UCSD-AML1 (cell line): ENCODE results near the gene PTCD2.

ENCODE experiments used
- DNase-seq: peaks from one replicate; lab custom pipeline; 2025; ENCODE audit not compliant: unreplicated experiment; lab: John Stamatoyannopoulos, UW

The PTCD2 gene

DNA sequence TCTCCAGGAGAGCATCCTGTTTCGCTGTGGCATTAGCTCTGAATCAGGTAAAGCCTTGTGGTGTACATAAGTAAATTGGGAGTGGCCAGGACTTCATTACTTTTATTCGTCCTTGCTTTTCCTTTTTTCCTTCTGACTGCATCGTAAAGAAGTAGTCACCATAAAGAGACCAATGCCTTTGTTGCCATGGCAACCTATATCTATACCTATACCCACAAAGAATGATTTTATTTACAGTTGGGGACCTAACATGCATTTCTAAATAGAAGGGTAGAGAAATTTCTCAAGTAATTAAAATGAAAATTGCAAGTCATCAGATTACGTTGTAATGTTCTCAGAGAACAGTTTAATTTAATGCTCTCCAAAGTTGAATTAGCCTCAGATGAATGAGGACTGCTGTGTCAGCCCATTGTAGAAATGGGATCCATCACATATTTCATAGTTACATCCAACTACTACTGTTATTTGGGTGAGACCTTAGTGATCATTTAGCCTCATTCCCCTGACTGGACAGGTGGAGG, 18.6 kb downstream of the PTCD2 start:
- DNase-seq: no peak

- DNase-seq: no peak
Measured at GRCh38 chr5:72346398-72346797, 26.2 kb downstream of the PTCD2 start.

GRCh38 chr5:72347801-72348308, 27.7 kb downstream of the PTCD2 start:
- DNase-seq: no peak

- DNase-seq: no peak
Measured at GRCh38 chr5:72351376-72351775, 31.2 kb downstream of the PTCD2 start.

DNA sequence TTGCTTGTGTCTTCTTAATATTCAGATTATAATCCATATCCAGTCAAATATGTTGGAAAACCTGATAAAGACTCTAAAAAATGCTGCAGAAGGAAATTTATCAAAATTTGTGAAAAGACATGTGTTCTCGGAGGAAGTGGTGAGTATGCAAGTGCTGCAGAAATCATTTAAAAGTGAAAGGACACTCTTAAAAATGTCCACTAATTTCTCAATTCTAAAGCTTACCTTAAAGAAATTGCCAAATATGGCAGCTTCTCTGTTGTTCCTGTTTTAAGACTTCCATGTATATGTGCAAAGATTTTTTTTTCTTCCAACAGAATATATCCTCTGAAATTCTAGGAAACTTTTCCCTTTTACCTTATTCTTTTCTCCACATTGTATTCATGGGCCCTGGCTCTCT, 32.4 kb downstream of the PTCD2 start:
- DNase-seq: no peak

GRCh38 chr5:72353046-72353445, 32.9 kb downstream of the PTCD2 start:
- no peak for DNase-seq

DNA sequence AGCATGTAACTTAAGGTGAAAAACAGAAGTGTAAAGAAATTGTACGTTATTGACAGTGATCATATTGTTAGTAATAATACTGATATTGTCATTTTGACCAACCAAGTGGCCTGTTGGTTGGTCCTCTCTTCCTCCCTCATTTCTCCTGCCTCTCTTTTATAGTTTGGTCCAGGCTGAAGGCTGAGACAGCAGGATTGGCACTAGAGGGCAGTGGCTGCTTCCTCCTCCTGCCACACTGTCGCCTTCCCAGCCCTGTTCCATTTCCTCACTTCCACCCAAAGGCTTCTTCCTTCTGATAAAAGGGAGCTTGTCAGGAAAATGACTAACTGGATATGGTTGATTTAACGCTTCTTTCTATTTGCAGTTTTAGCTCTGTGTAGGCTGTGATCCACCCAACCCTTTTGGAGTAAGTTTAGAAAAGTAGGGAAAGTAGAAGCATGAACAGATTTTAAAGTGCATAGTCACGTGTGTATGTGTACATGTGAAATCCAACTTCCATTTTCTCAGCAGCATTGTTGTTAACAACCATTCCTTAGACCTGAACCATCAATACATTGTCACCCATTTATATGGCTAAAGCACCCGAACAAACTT, 35.6 kb downstream of the PTCD2 start:
- DNase-seq: peak; percentile 25

DNA sequence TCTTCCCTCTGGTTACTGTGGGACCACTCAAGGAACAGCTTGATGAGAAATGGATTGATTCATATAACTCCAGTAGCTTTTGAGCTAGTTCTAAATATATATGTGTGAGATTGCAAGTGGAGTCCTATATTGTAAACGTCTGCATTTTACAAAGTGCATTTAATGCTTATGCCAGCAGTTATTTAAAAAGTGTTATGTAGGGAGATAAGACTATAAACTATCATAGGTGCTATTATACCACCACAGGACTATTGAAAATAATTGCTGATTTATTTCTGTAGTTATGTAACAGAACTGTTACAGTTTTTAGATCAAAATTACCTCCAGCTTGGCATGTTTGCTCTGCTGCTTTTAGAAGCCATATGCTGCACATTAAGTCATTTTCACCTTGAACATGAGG, 36.2 kb downstream of the PTCD2 start:
- no peak for DNase-seq

DNA sequence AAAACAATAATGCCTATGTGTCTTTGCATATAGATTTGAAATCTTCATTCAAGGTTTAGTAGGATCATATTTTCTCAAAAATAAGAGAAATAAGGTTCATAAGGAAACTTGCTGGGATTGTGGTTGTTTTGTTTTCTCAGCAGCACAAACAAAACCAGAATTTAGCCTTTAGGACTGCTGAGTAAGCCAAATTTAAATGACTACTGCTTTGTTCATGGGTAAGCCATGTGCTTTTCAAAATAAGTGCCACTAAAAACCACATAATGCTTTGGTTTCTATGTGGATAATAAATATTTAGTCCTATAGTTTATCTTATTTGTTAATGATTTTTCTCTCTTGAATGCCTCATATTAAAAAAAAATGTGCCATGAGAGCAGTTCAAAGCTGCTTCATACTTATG, 38.8 kb downstream of the PTCD2 start:
- no peak for DNase-seq

DNA sequence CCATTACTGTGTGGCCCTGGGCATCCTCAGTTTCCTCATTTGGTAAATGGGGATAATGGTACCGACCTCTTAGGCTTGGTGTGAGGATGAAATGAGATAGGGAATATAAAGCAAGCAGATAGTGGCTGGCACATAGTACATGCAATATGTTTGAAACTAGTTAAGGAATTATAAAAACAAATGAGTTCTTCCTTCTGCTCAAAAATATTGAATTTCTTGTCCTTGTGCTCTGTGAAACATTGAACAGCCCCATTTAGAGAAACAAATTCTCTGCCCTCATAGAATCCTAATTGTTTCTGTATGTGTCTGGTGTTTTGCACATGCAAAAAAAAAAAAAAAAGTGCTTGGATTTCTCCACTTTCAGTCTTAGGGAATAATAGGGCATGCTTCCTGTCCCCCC, 39.7 kb downstream of the PTCD2 start:
- no peak for DNase-seq

- DNase-seq: no peak
Measured at GRCh38 chr5:72363166-72363802, 43.1 kb downstream of the PTCD2 start.

DNA sequence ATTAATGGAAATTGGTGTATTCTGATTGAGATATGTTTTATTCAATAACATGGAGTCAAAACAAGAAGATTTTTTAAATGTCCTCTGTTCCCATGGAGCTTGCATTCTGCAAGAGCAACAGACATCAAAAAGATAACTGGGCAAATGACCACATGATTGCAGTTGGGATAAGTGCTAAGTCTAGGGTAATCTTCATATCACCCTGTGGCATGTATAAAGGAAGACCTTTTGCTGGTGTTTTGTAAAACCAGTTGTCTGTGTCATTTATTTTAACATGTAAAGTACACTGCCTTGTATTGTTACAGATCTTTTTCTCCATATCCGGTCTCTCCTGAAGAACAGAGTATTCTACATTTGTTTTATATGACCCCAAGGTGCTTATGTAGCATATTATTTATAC, 44.0 kb downstream of the PTCD2 start:
- no peak for DNase-seq

- no peak for DNase-seq
Measured at GRCh38 chr5:72364951-72365350, 44.8 kb downstream of the PTCD2 start.

DNA sequence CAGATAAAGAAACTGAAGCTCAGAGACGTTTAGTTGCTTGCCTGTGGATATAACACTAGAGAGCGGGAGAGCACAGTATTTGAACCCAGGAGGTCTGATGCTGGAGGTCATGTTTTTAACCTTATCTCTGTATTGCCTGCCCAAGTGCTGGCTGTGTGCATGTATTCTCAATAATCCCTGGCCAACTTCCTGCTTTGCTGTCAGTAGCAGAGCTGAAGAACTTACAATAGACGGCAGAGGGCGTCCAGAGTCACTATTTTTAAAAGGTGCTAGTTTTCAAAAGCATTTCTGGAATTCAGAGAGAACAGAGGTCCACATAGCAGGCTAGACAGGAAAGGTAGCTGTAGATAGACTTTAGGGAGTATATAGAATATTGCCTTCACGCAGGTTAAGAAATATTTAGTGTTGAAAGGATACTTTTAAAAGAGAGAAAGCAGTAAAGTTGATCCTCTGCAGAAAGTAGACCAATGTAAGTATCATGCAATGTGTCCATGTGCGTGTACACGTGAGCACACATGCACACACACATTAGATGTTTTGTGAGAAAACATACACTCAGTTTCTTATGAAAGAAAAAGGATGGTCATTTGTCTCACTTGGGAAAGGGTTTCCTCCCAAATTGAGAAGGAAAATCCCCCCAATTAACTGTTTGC, 46.3 kb downstream of the PTCD2 start:
- DNase-seq: peak; percentile 15

DNA sequence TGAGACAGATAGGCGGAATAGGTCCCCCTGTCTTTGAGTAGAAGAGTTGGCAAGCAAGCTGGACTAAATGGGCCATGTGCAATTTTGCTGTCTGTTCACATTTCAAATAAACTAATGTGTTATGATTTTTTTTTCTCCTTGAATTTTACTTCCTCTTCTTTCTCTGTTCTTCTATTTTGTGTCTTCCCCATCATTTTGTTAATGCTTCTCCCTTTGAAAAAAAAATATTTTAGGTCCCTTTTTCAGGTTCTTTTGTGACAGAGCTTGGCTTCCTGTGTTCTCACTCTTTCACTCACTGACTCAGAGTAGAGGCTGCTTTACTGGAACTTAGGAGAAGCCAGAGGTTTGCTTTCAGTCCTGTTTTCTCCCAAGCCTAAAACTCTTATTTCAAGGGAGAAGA, 48.1 kb downstream of the PTCD2 start:
- DNase-seq: no peak

- DNase-seq: no peak
Measured at GRCh38 chr5:72369301-72369700, 49.1 kb downstream of the PTCD2 start.

DNA sequence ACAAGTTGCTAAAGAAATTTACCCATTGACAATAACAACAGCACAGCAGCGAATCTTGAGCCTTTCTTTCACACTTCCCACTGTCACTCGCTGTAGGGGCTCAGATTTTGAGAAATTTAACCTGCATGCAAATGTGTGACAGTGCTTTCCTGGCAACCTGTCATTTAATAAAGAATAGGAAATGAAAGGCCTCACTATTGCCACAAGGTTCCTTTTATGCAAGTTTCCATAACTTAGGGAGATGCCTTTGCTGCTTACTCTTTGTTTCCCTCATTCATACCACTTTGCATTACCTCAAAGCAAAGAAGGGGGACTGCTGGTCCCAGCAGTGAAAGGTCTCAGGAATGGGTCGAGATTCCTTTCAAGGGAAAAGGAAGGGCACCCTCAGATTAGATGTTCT, 49.5 kb downstream of the PTCD2 start:
- DNase-seq: no peak

- DNase-seq: no peak
Measured at GRCh38 chr5:72372331-72372730, 52.2 kb downstream of the PTCD2 start.

DNA sequence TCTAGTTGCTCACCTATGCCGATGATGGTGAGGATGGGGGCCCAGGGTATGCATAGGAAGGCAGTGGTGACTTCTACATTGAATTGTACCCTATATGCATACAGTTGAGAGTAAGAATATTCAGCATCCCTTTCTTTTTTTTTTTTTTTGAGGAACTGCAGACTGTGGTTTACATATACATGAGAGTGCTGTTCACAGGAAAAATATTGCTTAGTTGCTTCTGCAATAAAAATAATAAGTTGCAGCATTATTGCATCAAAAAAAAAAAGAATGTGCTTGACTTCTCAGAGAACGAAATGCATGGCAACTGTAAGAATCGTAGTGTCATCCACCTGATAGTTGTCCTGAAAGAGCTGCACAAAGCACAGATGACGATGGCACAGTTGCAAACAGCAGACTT, 52.8 kb downstream of the PTCD2 start:
- no peak for DNase-seq

GRCh38 chr5:72374844-72375243, 54.7 kb downstream of the PTCD2 start:
- no peak for DNase-seq

GRCh38 chr5:72376381-72376780, 56.2 kb downstream of the PTCD2 start:
- DNase-seq: no peak

- DNase-seq: no peak
Measured at GRCh38 chr5:72377910-72378638, 57.9 kb downstream of the PTCD2 start.
